GM12892 (cell line): ENCODE measurements around the gene DOCK8.

Source experiments
- POLR2A ChIP-seq: IDR thresholded peaks from 2 replicates; pipeline ENCODE4 v1.6.1; 2011; ENCODE audit warnings: low read depth, low read length, control low read depth
- POLR2AphosphoS5 ChIP-seq: IDR thresholded peaks from 2 replicates; pipeline ENCODE4 v1.6.1; 2011; ENCODE audit warnings: low read depth, low read length, control low read depth
- TAF1 ChIP-seq: IDR thresholded peaks from 2 replicates; pipeline ENCODE4 v1.6.1; 2011; ENCODE audit warnings: low read depth, mild to moderate bottlenecking, control low read depth, low read length, borderline replicate concordance

DNA sequence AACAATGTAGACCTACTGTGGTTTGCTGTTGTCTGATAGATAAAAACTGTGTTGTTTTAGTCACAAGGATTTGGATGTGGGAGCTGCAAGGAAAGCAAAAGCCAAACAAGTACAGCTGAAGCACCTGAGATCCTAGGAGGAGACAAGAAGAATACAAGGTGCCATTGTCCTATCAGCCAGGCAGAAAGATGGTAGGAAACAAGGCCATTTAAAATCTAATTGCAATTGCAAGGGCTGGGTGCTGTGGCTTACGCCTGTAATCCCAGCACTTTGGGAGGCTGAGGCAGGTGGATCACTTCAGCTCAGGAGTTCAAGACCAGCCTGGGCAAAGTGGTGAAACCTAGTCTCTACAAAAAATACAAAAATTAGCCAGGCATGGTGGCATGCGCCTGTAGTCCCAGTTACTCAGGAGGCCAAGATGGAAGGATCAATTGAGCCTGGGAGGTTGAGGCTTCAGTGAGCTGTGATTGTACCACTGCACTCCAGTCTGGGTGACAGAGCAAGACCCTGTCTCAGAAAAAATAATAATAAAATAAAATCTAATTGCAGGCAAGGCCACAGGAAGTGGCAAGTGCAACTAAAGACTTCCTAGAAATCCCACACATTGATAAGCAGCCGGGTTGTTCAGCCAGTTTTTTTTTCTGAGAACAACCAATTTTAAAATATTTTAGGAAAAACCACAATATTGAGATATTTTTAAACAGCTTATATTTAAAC lies 22.6 kb downstream of the DOCK8 start:
- TF ChIP-seq POLR2A (no peak), TAF1 (no peak), POLR2AphosphoS5 (no peak)
